GM20431 (cell line): ENCODE results near the gene SOWAHA.
"Not testable (repeated sequence)": the region's sequence is repeated elsewhere in the genome, so short reads cannot be mapped to it uniquely, and the experiment has no call there.

Experiments used
- in situ Hi-C: fragments of 300-500 bp; cut with MseI, MboI; formaldehyde crosslinking; loops from one replicate; pipeline ENCODE4 v1.15.0; 2020; ENCODE audit warnings: low sequenced_read_pairs; ENCODE audit not compliant: unreplicated experiment

The SOWAHA gene

DNA sequence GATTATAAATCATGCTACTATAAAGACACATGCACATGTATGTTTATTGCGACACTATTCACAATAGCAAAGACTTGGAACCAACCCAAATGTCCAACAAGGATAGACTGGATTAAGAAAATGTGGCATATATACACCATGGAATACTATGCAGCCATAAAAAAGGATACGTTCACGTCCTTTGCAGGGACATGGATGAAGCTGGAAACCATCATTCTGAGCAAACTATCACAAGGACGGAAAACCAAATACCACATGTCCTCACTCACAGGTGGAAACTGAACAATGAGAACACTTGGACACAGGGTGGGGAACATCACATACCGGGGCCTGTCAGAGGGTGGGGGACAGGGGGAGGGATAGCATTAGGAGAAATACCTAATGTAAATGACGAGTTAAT, 7.2 kb upstream of the SOWAHA start:
- in situ Hi-C loops: not testable (repeated sequence)

DNA sequence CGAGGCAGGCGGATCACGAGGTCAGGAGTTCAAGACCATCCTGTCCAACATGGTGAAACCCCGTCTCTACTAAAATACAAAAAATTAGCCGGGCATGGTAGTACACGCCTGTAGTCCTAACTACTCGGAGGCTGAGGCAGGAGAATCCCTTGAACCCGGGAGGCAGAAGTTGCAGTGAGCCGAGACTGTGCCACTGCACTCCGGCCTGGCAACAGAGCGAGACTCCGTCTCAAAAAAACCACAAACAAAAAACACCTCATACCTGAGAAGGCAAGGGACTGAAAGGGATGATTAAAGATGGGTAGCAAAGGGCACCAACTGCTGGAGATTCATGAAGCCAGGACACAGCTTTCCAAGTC, 6.3 kb upstream of the SOWAHA start:
- in situ Hi-C loops: not testable (repeated sequence)

DNA sequence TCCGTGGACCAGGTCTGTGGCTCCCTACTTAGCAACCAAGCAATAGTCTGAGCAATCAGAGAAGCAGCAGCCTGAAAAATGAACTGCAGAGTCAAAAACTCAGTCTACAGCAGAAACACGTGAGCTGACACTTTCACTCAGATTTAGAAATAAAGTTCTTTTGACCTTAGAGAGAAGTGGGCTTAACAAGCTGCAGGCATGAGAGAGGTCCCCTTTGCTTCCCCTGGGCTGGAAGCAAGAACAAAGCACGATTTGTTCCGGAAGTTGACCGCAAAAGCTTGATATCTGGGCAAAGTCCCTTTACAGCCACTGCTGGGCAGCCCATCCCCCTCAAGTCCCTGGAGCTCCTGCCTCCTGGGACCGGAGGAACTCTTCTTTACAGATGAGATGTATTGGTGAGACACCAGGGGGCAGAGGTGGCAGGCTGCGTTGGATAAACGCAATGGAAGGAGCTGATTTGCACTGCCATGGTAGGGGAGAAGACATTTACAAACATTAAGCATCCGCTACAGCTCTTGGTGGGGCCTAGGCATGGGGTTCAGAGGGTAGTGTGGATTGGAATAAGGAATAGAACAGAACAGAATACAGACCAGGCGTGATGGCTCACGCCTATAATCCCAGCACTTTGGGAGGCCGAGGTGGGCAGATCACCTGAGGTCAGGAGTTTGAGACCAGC, 5.8 kb upstream of the SOWAHA start:
- in situ Hi-C loops: no loop called here

- in situ Hi-C loops: no loop called here
These were observed 4.7 kb upstream of the SOWAHA start for GRCh38 chr5:132808448-132808847.

DNA sequence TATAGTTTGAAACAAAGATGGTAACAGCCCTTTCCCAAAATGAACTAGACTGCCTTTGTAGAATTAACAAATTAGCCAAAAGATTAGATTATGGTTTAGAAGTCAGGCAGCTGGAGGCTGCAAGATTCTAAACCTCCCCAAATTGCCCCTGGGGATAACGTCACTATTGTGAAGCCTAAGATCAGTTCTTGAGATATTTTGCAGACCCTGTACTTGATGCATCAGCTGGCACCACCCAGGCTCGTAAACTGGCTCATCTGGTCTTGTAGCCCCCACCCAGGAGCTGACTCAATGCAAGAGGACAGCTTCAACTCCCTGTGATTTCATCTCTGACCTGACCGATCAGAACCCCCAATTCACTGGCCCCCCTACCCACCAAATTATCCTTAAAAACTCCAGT, 4.2 kb upstream of the SOWAHA start:
- in situ Hi-C loops: no loop called here

DNA sequence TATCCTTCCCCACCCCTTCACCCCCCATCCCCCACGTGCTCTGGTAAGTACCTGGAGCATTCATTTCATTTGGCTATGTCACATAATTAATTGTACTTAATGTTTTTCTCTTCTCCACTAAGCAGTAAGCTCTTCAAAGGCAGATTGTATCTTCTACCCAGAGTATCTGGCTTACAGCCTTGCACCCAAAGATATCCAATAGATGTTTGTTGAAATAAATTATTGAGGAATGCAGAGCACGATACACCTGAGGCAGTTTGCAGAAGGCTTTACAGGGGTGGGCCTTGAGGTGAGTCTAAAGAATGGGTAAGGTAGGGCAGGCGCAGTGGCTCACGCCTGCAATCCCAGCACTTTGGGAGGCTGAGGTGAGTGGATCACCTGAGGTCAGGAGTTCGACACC, 2.5 kb upstream of the SOWAHA start:
- in situ Hi-C loops: no loop called here

DNA sequence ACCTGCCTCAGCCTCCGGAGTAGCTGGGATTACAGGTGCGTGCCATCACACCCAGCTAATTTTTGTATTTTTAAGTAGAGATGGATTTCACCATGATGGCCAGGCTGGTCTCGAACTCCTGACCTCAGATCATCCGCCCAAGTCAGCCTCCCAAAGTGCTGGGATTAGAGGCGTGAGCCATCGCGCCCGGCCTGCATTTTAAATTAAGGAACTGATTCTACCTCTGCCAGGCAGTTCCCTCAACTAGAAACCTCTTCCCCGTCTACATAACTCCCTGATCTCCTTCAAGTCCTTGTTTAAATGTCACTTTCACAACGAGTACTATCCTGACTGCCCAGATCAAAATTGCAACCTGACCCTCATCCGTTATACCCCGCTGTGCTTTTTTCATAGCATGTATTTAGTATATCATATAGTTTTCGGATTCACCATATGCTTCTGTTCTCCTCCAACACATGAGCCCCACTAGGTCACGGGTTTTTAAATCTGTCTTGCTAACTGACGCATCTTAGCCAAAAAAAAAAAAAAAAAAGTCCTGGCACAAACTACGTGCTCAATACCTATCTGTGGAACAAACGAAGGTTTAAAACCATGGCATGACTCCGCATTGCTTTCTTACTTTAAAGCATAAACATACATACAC, 858 bp upstream of the SOWAHA start:
- in situ Hi-C loops: no loop called here

- in situ Hi-C loops: no loop called here
These were observed 749 bp downstream of the SOWAHA start for GRCh38 chr5:132813599-132814502.

GRCh38 chr5:132814503-132815294, 1.6 kb downstream of the SOWAHA start:
- in situ Hi-C loops: no loop called here

DNA sequence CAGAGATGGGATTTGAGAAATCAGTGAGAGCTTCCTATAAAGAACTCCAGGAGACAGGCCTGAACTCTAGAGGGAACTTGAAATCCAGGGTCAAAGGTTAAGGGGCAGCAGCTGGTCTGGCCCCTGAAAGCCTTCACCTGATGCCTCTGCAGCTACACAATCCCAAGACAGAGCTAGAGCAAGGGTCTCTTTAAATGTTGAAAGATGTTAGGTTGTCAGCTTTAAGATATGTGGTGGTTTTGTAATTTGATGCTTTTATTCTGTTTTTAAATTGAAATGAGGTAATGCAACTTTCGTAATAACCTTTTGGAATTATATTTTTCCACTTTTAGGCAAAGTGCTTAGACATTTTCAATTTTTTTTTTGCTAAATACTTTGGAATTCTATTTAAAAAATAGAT, 2.4 kb downstream of the SOWAHA start:
- in situ Hi-C loops: no loop called here

DNA sequence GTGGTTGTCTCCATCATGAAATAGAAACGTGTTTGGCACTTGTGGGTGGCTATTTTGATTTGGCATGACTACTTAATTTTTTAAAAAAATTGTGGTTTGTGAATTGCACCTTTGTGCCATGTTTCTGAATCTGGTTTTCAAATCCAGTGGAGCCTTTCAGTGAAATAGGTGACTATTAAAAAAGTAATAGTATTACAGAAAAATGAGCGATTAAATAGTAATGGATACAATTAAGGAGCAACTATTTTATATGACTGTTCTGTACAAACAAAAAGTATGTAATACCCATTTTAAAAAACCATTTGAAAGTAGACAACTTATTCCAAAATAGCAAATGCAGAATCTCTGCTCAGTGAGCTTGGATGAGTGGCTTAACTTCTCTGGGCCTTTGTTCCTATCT, 3.0 kb downstream of the SOWAHA start:
- in situ Hi-C loops: no loop called here

GRCh38 chr5:132816554-132816953, 3.5 kb downstream of the SOWAHA start:
- in situ Hi-C loops: no loop called here

DNA sequence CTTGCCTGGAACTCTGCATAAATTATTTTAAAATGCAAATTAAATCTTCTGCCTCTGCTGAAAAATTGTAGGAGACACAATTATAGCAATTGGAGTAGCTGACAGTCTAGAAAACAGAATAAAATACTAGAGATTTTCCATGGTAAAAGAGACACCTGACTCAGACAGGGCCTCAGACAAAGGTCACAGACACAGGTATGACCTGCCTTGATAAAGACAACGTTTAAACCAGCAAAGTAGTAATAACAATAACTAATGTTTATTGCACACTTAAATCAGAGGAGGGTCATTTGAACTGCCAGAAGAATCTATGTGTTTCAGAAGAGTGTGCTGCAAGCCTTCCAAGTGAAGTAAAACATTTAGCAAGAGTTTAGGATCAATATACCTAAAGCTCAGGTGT, 3.9 kb downstream of the SOWAHA start:
- in situ Hi-C loops: no loop called here

- in situ Hi-C loops: no loop called here
These were observed 6.4 kb downstream of the SOWAHA start for GRCh38 chr5:132819468-132819867.

- in situ Hi-C loops: no loop called here
These were observed 7.2 kb downstream of the SOWAHA start for GRCh38 chr5:132820162-132820754.

DNA sequence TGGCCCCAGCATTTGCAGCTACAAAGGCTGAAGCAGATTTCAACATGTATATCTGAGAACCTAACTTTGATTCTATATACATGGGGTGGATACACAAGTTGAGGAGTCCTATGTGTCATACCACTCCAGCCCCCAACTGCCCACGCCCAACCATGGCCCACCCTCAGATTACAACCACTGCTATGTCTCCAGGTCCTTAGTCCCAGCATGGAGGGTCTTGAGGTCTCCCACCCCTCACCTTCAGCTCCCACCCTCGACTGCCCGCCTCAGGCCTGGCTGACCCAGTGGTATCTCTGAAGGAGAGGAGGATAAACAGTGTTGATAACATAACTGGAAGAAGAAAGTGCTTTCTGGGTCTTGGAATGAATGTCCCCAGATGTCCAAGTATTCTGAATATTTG, 8.2 kb downstream of the SOWAHA start:
- in situ Hi-C loops: no loop called here

DNA sequence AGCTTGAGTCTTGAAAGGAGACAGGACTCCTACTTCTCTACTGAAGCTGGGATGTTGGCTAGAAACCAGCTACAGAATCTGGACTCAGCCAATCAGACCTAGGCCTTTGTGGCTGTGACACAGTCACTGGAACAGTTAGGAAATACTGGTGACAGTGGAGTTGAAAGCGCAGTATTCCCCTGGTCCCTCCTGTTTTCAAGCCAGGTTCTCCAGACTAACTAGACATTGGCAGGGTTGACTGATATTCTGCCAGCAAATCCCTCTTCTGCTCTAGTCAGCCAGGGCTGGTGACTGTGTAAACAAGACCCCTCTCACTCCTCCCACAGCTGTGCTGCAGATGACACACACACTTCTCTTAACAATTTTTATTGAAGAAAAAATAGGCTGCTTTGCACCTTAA, 8.7 kb downstream of the SOWAHA start:
- in situ Hi-C loops: no loop called here

GRCh38 chr5:132822650-132823480, 9.8 kb downstream of the SOWAHA start:
- in situ Hi-C loops: no loop called here

DNA sequence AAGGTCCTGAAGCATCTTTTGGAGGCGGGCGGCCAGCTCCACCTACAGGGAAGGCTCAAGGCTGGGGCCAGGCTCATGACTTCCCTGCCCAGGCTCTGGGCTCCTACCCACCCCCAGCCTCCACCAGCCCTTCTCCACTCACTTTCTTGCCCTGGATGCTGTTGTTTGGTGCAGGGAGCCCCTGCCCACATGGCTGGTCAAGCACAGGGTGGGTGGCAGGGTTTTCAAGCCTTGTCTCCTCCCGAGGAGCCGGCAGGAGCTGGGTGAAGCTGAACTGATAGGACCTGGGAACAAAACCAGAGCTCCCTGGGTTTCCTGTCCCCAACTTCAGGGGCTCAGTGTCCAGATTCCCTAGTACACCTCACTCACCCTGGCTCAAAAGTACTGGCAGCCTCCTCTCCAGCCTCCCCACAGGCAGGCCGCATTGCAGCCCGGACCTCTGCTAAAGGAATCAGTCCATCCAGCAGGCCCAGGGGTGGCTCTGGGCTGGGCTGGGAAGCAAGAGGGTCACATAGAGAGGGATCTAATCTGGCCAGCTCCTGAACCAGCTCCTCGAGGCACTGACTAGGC, 10.5 kb downstream of the SOWAHA start:
- in situ Hi-C loops: no loop called here
